Colonic mucosa (tissue), 4 donors: ENCODE measurements around the gene C3. TPM values are rescaled to one million over a fixed set of nuclear protein-coding genes. Genes with fewer than 3 reads are reported as not detected.
A peak's percentile ranks its signal among the peaks of the same experiment; 100 is the strongest.

Experiments
- DNase-seq: peaks from one replicate; pipeline ENCODE4 v3.0.0-alpha.2; 2020
- H3K27ac ChIP-seq: fragments of 200-600 bp; one replicate; pipeline ENCODE4 v1.8.0; 2021
- H3K27me3 ChIP-seq: fragments of 200-600 bp; one replicate; pipeline ENCODE4 v1.8.0; 2021
- H3K36me3 ChIP-seq: fragments of 200-600 bp; one replicate; pipeline ENCODE4 v1.8.0; 2021
- H3K4me1 ChIP-seq: fragments of 200-600 bp; one replicate; pipeline ENCODE4 v1.8.0; 2021; ENCODE audit warnings: mild to moderate bottlenecking
- H3K4me3 ChIP-seq: fragments of 200-600 bp; one replicate; pipeline ENCODE4 v1.8.0; 2021
- H3K9ac ChIP-seq, 2 donors: one replicate each; pipeline ENCODE4 v1.7.0; 2013; ENCODE audit warnings: control low read depth in 2 of 2, low read depth in 2 of 2, low read length in 2 of 2
- H3K9me3 ChIP-seq: fragments of 200-600 bp; one replicate; pipeline ENCODE4 v1.8.0; 2021
- CTCF ChIP-seq: fragments of 200-600 bp; IDR thresholded peaks from one replicate; pipeline ENCODE4 v1.8.0; 2022; ENCODE audit warnings: antibody characterized with exemption, mild to moderate bottlenecking
- intact Hi-C: fragments of 100-400 bp; cut with DNase I; formaldehyde crosslinking; loops from one replicate; pipeline ENCODE4 v1.14.1; 2022
- total RNA-seq, 2 donors: library from RNA; stranded (reverse); fragmentation: NEBNext Ultra II Directional in 1 of 2; extraction: Animal tissue kit (Norgen Biotek cat#: 25700) in 1 of 2; gene quantifications; one replicate each; pipeline ENCODE4 v1.2.1, GENCODE V29; 2021
- donor health status: healthy.
- donor health status: DM: no; HTN: no; CAD: no.
- donor health status: DM: no; HTN: no; CAD: no.

C3 gene
- total RNA-seq, 2 donors from 2014 or later: 28.2 to 83.9 TPM

GRCh38 chr19:6682607-6683128 is 37.8 kb downstream of the C3 start:
- Histone ChIP-seq H3K27me3 (no peaks in the 10 kb centered on the region), H3K4me3 (no peak overlapping the region), H3K36me3 (no peaks in the 10 kb centered on the region), H3K9ac (no peak overlapping the region), H3K9me3 (no peaks in the 10 kb centered on the region), H3K27ac (no peak overlapping the region), H3K4me1 (no peaks in the 10 kb centered on the region)
- no peak for TF ChIP-seq CTCF
- intact Hi-C loops: no loop called here
- no peak for DNase-seq

GRCh38 chr19:6680141-6680540 is 40.3 kb downstream of the C3 start:
- Histone ChIP-seq H3K4me1 (no peaks in the 10 kb centered on the region), H3K27me3 (no peaks in the 10 kb centered on the region), H3K9me3 (no peaks in the 10 kb centered on the region), H3K27ac (no peak overlapping the region), H3K9ac (no peak overlapping the region), H3K4me3 (no peak overlapping the region), H3K36me3 (no peaks in the 10 kb centered on the region)
- TF ChIP-seq CTCF: no peak
- no peak for DNase-seq
- intact Hi-C loops: no loop called here

DNA sequence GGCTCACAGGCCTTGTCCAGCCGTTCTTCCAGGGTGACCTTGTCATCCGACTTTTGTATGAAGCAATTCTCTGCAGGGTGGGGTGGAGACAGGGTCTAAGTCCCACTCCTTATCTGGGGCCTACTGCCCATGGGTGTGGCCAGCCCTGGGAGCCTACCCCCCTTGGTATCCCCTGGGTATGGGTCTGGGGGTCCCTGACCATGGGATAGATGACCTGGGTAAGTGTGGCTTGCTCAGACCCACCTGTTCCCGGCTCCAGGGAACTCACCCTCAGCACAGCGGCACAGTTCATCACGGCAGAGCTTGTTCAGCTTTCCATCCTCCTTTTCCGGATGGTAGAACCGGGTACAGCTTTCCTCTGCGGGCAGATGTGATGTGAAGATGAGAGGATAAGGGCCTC is 41.3 kb downstream of the C3 start:
- DNase-seq: no peak
- Histone ChIP-seq H3K9me3 (no peaks in the 10 kb centered on the region), H3K36me3 (no peaks in the 10 kb centered on the region)

DNA sequence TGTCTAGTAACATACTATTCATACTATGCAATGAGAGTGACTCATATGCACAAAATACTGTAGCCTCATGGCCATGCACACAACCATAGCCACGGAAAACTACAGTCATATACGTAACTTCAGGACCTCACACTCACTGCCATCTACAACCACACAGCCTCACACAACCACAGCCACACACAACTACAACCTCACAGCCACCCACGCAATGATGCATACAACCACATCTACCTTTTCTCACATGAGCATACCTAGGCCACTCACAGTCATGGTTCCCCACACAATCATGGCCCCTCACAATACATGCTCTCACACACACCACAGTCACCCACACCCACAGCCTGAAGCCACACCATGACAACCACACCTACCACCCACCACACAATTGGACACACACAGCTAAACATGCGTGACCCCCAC is 41.8 kb downstream of the C3 start:
- Histone ChIP-seq H3K4me3 (no peak overlapping the region), H3K27ac (no peak overlapping the region), H3K9ac (no peak overlapping the region), H3K4me1 (no peaks in the 10 kb centered on the region), H3K27me3 (no peaks in the 10 kb centered on the region), H3K9me3 (no peaks in the 10 kb centered on the region), H3K36me3 (no peaks in the 10 kb centered on the region)
- no peak for TF ChIP-seq CTCF
- intact Hi-C loops: no loop called here
- DNase-seq: no peak

More for the DNA sequence above, 41.3 kb downstream of the C3 start:
- no peak for TF ChIP-seq CTCF
- intact Hi-C loops: no loop called here
- Histone ChIP-seq H3K27ac (no peak overlapping the region), H3K9ac (no peak overlapping the region), H3K27me3 (no peaks in the 10 kb centered on the region), H3K4me3 (no peak overlapping the region), H3K4me1 (no peaks in the 10 kb centered on the region)

- peak; percentile 37 for DNase-seq
- H3K9ac ChIP-seq: no peak overlapping the region
- H3K4me1 ChIP-seq: no peaks in the 10 kb centered on the region
- H3K4me3 ChIP-seq: no peak overlapping the region
- no peaks in the 10 kb centered on the region for H3K36me3 ChIP-seq
- H3K27ac ChIP-seq: no peak overlapping the region
- H3K9me3 ChIP-seq: no peaks in the 10 kb centered on the region
- intact Hi-C loops: no loop called here
- TF ChIP-seq CTCF: no peak
- no peaks in the 10 kb centered on the region for H3K27me3 ChIP-seq
Observed at GRCh38 chr19:6677883-6678689, 42.4 kb downstream of the C3 start.
